ENCODE data around the gene DNAH7.

- TF ChIP-seq POLR2AphosphoS5 (IDR thresholded peaks at IDR 0.05; ENCODE audit: borderline replicate concordance, low read depth, low read length), result no peak
- TF ChIP-seq EZH2 (IDR thresholded peaks at IDR 0.05), result no peak
These were observed 370.9 kb downstream of the DNAH7 start for GRCh38 chr2:195697681-195698220.
